HG02571 (cell line): ENCODE measurements around the gene COPS6.

ENCODE experiments used
- ATAC-seq: cut with Tn5 transposase; IDR thresholded peaks from one replicate; pipeline ENCODE4 v1.9.1; 2021; ENCODE audit warnings: mild to moderate bottlenecking, moderate library complexity; ENCODE audit not compliant: unreplicated experiment

The COPS6 gene

GRCh38 chr7:100101016-100101862 is 12.5 kb downstream of the COPS6 start, which contains the start of the genes AP4M1 and MCM7:
TSS of gene AP4M1 (plus strand) at chr7:100101643. CDS start at chr7:100101715, 72 bp downstream.
TSS of gene MCM7 (minus strand) at chr7:100101397. CDS start at chr7:100101294, 103 bp downstream.
- ATAC-seq: peak; percentile 86

- ATAC-seq: no peak
Observed at GRCh38 chr7:100102950-100103840, 14.4 kb downstream of the COPS6 start.

- no peak for ATAC-seq
Observed at GRCh38 chr7:100105534-100105933, 16.8 kb downstream of the COPS6 start.

GRCh38 chr7:100106633-100107032 is 17.9 kb downstream of the COPS6 start:
- no peak for ATAC-seq

GRCh38 chr7:100107125-100107737 is 18.5 kb downstream of the COPS6 start:
- no peak for ATAC-seq

GRCh38 chr7:100107890-100108289 is 19.1 kb downstream of the COPS6 start:
- ATAC-seq: no peak

GRCh38 chr7:100109521-100110163 is 20.9 kb downstream of the COPS6 start:
- ATAC-seq: no peak

- ATAC-seq: no peak
Observed at GRCh38 chr7:100111156-100111555, 22.4 kb downstream of the COPS6 start.

- ATAC-seq: no peak
Observed at GRCh38 chr7:100111914-100112313, 23.1 kb downstream of the COPS6 start.

- no peak for ATAC-seq
Observed at GRCh38 chr7:100115026-100115425, 26.3 kb downstream of the COPS6 start.

- no peak for ATAC-seq
Observed at GRCh38 chr7:100118388-100119071, 29.8 kb downstream of the COPS6 start.

- ATAC-seq: peak; percentile 66
Observed at GRCh38 chr7:100119072-100119969, 30.6 kb downstream of the COPS6 start, which contains the start of the genes CNPY4 and TAF6. TSS of gene CNPY4 (plus strand) at chr7:100119634. CDS start at chr7:100119745, 111 bp downstream. TSS of gene TAF6 (minus strand) at chr7:100119358. CDS start at chr7:100114209, 5,149 bp downstream.

GRCh38 chr7:100119970-100120732 is 31.4 kb downstream of the COPS6 start:
- ATAC-seq: peak; percentile 21

GRCh38 chr7:100120733-100121036 is 31.9 kb downstream of the COPS6 start:
- ATAC-seq: no peak

- ATAC-seq: no peak
Observed at GRCh38 chr7:100122067-100122466, 33.3 kb downstream of the COPS6 start.

- no peak for ATAC-seq
Observed at GRCh38 chr7:100122568-100122967, 33.8 kb downstream of the COPS6 start.

- ATAC-seq: no peak
Observed at GRCh38 chr7:100124301-100125230, 35.8 kb downstream of the COPS6 start.
